ENCODE results near the gene CCDC70.

GRCh38 chr13:51881296-51881695, 19.5 kb downstream of the CCDC70 start:
- no peak for TF ChIP-seq CTCF (IDR thresholded peaks at IDR 0.05; ENCODE audit: low read depth, low read length)
- TF ChIP-seq POLR2A (IDR thresholded peaks at IDR 0.05; ENCODE audit: extremely low read depth, insufficient read length), result no peak
- TF ChIP-seq MAX (IDR thresholded peaks at IDR 0.05; ENCODE audit: low read depth, low read length), result no peak
- no peak for TF ChIP-seq MYC (IDR thresholded peaks at IDR 0.05; ENCODE audit: low read depth, low read length)

Measured in NB4 (cell line).